Measurements from ENCODE around the gene INO80.
"Not testable (repeated sequence)": the region's sequence is repeated elsewhere in the genome, so short reads cannot be mapped to it uniquely, and the experiment has no call there.

The INO80 gene

DNA sequence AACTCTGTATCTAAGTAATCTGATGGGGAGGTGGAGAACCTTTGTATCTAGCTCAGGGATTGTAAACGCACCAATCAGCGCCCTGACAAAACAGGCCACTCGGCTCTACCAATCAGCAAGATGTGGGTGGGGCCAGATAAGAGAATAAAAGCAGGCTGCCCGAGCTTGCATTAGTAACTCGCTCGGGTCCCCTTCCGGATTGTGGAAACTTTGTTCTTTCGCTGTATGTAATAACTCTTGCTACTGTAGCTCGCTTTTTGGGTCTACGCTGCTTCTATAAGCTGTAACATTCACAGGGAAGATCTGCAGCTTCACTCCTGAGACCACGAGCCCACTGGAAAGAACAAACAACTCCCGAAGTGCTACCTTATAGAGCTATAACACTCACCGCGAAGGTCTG, 153.8 kb downstream of the INO80 start:
- not testable (repeated sequence) for DNase-seq (ENCODE audit: low read depth in 2 of 2)

DNA sequence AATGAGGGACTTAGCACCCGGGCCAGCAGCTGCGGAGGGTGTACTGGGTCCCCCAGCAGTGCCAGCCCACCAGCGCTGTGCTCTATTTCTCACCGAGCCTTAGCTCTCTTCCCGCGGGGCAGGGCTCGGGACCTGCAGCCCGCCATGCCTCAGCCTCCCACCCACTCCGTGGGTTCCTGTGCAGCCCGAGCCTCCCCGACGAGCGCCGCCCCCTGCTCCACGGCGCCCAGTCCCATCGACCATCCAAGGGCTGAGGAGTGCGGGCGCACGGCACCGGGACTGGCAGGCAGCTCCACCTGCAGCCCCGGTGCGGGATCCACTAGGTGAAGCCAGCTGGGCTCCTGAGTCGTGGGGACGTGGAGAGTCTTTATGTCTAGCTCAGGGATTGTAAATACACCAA, 154.3 kb downstream of the INO80 start:
- not testable (repeated sequence) for DNase-seq (ENCODE audit: low read depth in 2 of 2)

DNA sequence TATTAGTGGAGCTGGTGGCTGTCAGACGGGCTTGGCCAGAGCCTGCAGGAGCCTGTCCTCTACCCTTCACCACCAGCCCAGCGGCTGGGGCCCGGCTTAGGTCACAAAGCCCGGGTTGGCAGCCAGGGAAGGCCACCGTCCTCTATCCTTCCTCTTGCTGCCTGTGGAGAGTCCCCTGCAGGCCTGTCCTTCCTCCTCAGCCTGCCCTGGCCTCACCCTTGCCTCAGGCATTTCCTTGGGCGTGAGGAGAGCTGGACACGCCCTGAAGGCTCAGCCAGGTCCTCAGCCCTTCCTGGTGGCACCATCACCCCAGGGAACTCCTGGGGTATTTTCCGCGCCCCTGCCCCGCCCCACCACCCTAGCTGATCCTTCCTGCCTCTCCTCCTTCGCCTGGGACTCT, 155.2 kb downstream of the INO80 start:
- DNase-seq (ENCODE audit: low read depth in 2 of 2), result no peak

DNA sequence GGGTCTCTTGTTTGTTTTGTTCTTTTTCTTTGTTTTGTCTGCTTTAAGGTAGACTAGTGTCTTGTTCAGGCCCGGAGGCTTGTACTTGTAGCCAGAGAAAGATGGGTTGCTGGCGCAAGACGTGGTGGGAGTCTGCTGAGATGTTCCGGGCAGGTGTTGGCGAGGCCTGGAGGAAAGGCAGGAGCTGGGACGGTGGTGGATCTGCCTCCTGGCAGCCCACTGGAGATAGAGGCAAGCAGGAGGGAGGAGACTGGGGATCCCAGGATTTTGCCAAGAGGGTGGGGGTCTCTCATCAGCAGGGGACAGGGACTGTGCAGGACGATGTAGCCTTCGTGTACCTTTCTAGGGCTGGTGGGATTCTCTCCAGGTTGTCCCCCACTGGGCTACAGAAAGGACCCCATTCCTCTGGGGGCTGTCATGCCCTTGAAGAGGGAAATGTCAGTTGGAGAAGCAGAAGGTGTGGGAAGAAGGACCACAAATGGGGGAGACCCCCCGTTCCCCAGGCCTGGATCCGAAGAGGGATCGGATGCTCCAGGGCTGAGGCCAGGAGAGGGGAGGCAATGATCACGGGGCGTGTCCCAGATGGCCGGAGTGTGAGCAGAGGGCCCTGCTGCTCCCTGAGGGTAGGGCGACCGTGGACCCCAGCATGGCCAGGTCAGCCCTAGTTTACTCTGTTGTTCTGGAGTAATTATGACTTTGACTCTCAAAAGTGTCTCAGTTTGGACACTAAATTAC, 155.8 kb downstream of the INO80 start:
- DNase-seq (ENCODE audit: low read depth in 2 of 2), result no peak

DNA sequence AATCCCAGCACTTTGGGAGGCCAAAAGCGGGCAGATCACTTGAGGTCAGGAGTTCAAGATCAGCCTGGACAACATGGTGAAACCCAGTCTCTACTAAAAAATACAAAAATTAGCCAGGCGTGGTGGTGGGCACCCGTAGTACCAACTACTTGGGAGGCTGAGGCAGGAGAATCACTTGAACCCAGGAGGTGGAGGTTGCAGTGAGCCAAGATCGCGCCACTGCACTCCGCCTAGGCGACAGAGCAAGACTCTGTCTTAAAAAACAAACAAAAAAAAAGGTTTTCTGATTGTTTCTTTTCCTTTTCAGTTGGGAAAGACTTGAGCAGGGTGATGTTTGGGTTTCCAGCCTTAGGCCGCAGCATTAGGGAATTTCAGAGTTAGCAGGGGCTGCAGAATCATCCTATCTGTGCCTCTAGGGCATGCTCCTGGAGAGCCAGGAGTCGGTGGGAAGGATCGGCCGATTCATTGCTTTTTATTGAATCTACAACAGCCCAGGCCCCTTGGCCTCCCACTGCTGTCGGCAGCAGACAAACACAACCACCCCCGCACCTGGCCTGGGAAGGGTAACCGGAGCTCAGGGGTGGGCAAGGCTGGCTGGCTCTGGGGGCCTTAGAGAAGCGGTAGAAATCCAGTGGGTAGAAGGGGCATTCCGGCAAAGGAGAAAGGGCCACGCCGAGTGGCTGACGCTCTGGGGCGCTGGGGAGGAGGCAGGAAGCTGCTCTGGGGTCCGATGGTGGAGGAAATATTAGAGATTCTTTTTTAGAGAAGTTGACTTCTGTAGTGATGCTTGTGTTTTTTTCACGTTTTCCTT, 156.5 kb downstream of the INO80 start:
- DNase-seq (ENCODE audit: low read depth in 2 of 2), result no peak

DNA sequence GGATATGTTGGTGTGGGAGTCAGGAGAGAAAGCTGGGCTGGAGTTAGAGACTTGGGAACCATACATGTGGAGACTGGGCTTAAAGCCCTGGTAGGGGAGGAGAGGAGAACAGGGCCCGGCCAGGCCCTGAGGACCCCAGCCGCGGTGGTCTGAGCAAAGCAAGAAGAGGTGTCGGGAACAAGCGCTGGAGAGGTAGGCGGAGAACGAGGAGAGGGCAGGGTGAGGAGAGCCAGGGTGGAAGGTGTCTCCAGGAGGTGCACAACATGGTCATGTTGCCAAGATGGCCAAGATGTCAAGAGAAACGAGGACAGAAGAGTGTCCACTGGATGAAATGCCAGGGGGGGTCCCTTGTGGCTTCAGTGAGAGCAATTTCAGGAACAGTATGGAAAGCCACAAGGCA, 157.4 kb downstream of the INO80 start:
- no peak for DNase-seq (ENCODE audit: low read depth in 2 of 2)

DNA sequence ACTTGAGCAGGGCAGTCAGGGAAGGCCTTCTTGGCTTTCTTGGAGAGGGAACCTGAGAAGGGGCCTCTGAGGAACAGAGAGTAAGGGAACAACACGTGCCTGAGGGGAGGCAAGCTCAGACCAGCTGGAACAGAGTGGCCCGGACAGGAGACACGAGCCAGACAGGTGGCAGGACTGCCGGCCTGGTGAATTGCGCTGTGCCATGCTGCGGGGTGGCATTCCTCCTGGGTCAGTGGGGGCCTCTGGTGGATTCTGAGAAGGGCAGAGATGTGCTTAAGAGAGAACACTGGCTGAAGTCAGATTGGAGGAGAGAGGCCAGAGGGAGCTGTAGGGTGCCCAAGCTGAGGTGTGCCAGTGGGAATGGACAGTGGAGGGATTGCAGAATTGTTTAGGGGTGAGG, 157.9 kb downstream of the INO80 start:
- DNase-seq (ENCODE audit: low read depth in 2 of 2), result no peak

DNA sequence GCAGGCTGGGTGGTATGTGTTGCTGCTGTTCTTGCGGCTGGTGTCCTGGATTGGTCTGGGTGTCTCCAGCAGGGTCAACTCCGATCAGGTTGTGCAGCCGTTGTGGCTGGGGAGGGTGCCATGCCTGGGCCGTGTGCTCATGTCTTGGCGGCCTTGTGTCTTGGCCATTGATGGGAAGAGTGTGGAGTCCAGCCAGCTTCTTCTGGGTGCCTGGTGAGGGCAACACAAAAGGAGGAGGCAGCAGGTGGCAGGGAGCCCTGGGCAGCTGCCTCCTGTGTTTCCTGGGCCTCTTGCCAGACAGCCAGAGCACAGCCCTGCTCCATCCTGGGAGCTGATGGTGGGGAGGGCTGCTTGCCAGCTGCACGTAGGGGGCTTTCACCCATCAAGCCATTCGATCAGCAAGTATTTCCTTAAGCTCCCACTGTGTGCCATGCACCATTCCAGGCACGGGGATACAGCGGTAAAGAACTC, 158.5 kb downstream of the INO80 start:
- no peak for DNase-seq (ENCODE audit: low read depth in 2 of 2)

DNA sequence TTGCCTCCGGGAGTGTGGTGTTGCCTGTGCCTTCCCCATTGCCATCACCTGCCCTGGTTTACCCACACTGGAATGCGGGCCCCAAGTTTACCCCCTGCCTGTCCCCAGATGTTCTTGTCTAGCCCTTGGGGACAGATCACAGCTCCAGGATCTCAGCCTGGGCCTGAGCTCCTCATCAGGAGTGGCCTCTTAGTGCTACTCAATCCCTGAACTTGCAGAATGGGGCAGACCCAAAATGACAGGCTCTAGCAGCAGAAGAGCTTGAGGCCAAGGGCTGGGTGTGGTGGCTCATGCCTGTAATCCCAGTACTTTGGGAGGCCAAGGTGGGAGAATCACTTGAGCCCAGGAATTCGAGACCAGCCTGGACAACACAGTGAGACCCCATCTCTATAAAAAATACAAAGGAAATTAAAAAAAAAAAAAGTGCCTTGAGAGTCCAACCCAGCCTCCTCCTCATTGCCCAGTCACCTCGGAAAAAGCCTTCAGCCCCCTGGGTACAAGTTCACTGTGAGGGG, 159.0 kb downstream of the INO80 start:
- no peak for DNase-seq (ENCODE audit: low read depth in 2 of 2)

DNA sequence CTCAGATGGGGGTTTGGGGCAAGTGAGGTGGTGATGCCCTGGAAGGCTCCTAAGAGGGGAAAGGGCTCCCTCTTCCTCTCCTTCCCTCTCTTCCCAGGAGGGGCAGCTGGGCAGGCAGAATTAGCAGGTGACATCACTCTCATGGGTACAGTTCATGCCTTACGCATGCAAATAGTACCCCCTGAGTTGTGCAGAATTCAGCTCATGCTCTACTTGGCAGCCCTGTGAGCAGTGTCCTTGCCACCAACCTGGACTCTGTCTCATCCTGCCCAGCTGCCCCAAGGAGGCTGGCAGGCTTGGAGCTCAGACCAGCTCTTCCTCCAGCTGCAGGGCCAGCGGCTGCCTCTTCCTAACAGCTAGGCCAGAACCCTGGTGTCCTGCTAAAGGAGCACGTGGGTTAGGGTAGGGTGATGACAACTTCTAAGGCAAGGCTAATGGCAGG, 159.5 kb downstream of the INO80 start:
- no peak for DNase-seq (ENCODE audit: low read depth in 2 of 2)

DNA sequence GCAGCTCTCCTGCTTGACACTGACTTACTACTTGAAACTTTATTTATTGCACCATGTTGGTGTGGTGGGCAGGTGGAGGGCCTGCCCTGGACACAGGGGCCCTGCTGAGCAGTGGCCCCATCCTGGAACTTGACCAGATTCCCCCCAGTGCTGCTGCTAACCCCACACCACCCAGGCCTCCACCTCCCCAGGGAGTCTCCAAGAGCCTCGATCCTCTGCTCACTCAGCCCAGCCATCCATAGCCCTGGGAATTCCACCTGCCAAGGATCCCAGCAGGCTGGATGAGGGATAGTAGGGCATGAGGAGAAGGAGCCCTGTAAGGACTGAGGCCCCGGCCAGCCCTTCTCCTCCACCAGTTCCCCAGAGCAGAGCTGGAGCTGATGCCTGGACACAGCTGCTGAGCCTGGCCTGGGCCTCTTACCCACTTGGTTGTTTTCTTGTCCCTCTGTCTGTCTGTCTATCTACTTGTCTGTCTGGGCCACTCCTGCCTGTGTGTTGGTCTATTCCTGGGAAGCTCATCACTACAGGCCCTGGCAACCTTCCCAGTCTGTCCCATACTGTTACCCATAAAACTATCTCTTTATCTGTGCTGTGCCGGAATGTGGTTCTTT, 160.0 kb downstream of the INO80 start:
- DNase-seq (ENCODE audit: low read depth in 2 of 2), result no peak

DNA sequence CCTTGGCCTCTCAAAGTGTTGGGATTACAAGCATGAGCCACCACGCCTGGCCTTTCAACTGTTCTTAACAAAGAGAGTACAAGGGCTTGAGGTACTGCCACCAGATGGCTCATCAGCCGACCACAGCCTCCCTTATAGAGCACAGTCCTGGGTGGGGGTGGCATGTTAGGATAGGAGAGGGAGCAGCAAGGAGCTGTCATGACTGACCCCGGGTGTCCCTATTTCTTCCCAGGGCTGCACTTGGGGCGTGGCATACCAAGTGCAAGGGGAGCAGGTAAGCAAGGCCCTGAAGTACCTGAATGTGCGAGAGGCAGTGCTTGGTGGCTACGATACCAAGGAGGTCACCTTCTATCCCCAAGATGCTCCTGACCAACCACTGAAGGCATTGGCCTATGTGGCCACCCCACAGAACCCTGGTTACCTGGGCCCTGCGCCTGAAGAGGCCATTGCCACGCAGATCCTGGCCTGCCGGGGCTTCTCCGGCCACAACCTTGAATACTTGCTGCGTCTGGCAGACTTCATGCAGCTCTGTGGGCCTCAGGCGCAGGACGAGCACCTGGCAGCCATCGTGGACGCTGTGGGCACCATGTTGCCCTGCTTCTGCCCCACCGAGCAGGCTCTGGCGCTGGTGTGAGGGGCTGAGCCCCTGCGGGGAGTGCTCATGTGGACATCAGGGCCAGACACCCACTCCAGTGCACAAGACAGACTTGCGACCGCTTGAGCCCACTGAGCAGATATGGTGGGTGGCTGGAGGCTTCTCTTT, 160.8 kb downstream of the INO80 start:
- DNase-seq (ENCODE audit: low read depth in 2 of 2), result no peak

DNA sequence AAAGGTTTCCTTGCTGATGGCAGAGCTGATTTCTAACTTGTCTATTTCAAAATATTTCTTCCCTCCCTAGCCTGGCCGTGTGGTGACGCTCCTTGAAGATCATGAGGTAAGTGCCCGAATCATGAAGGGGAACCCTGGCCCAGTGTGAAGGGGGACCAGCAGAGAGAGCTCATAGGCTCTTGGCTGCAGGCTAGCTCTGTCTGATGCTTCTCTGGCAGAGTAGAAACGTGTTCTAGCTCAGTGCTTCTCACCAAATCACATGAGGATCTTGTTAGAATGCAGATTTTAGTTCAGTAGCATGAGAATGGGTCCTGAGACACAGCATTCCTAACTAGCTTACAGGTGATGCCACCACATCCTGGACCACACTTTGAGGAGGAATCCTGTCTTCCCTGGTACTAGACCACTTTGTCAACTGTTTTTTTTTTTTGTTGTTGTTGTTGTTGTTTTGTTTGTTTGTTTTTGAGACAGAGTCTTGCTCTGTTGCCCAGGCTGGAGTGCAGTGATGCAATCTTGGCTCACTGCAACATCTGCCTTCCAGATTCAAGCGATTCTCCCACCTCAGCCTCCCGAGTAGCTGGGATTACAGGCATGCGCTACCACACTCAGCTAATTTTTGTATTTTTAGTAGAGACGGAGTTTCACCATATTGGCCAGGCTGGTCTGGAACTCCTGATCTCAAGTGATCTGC, 161.8 kb downstream of the INO80 start:
- not testable (repeated sequence) for DNase-seq (ENCODE audit: low read depth in 2 of 2)

DNA sequence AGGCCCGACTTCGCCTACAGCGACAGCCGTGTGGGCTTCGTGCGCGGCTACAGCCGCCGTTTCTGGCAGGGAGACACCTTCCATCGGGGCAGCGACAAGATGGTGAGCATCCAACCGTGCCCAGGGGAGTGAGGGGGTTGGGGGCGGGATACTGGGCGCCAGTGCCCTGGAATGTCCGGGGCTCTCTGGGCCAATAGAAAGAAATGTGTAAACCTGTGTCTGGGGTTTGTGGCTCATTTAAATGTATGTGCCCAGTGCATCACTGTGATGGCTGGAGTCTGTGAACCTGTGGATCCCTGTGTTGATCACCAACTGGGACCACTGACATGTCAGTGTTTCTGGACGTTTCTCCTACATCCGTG, 162.4 kb downstream of the INO80 start:
- DNase-seq (ENCODE audit: low read depth in 2 of 2), result no peak

DNA sequence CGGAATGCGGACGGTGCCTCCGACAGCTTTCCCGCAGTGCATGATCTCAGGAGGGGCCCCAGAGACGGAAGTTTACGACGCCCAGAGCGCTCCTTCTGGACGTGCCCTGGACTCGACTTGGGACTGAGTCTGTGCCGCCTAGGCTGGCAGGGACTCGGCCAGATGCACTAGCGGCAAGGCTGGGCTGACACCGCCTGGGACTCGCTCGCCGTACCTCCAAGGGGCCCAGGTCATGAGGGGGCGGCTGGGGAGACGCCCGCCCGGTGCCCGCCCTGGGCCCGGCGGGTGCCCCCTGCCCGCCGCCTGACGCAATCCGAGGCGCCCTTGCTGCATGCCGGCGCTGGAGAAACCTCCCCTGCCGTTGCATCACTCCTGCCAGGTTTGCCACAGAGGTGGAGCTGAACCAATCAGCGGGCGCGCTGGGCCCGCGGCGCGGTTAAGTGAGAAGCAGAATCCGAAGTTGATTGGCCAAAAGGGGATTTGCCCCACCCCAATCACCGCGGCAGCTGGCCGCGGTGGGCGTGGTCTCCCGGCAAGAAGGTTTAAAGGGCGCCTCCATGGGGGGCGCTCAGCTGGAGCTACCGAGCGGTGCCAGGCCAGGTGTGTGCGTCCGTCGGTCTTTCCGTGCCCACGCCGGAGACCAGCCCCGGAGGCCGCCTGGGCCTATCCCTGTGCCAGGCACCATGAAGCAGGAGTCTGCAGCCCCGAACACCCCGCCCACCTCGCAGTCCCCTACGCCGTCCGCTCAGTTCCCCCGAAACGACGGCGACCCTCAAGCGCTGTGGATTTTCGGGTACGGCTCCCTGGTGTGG, 163.0 kb downstream of the INO80 start, which contains the start of gene CHAC1:
Gene CHAC1 (plus strand): TSS at position 571 of the 812 bp plus-strand sequence. CDS start 113 bp downstream, at position 684.
- peak; percentile 95 to 96 for DNase-seq (ENCODE audit: low read depth in 2 of 2)

DNA sequence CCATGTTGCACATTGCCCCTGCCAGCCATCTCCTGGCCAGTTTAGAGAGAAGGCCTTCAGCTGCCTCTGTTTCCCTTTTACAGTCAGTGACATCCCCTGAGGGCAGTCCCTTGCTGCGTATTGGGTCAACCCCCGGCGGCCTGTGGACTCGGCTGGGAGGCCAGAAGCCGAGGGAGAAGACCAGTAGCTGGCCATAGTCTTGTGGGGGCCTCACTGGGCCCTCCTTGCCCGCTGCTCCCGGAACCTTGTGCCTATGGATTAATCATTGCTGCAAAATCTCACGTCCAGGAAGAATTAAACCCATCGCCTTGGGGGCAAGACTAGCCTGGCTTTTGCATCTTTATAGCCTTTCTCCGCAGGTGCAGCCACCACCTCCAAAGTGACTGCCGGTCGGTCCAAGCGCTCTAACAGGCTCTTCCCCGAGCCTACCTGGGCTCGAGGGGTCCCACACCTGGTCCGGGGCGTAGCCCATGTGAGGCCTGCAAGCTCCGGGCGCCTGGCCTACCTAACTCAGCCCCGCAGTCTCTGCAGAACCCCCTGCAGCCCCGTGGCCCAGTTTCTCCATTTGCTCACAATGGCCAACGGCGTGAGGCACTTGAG, 163.7 kb downstream of the INO80 start:
- DNase-seq (ENCODE audit: low read depth in 2 of 2), result no peak

DNA sequence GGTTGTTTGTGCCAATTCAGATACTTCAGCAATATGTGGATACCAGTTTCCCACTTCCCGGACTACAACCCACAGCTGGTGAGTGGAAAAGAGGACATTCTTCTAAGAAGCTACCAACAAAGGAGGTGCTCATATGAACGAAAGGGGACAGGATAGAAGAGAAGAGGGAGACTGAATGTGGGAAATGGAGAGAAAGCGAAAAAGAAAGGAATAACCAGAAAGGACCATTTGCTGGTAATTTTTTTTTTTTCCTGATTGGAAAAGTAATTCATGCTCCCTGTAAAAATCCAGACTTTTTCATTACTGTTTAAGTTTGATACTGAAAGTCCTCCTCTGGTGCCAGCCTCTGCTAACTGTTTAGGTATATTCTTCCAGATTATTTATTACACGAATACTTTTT, 164.3 kb downstream of the INO80 start:
- no peak for DNase-seq (ENCODE audit: low read depth in 2 of 2)

DNA sequence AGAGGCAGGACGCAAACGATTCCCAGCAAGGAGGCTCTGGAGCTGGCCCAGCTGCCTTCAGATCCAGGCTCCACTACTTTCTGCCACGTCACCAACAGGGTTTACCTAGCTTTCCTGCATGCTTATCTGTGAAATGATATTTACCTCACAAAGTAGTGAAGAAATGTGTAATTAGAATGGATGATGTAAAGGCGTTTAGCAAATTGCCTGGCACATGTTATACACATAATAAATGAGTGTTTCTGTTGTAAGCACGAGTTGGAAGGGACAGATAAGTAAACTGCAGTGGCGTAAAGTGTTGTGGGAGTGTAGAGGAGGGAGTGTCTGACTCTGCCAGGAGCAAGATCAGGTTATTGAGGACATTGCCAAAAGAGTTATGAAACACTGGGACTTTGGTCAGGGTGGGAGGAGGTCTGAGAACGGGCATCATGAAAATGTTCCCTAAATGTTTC, 166.3 kb downstream of the INO80 start:
- DNase-seq (ENCODE audit: low read depth in 2 of 2), result no peak

DNA sequence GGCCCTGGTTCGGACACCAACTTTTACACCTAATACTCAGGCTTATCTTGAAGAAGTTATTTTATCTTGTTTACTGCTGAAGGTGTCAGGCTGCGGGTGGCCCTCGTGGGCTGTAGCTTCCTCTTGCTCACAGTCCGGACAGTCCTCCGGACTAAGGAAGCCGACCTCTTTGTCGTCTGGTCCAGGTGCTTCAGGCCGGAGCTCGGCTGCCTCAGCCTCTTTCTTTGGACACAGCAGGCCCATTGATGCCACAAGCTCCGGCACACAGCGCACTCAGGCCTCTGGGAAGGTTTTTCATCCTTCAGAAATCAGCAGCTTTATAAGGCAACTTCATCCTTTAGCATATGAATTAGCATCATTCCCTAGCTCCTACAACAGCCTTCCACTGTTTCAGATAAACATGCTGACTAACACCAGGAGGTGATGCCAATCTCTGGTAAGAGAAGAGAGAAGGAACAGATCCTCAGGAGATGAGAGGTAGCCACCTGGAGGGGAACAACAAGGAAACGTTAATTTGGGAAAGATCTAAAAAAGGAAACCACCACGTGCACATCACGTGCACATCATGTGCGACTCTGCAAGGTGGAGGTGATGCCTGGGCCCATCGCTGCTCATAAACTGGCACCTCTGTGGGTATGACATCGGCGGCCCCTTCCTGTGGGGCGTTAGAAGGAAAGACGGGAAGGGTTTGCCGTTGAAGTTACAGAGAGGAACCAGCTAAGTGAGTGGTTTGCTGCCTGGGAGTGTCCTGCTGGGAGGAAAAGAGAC, 167.2 kb downstream of the INO80 start:
- DNase-seq (ENCODE audit: low read depth in 2 of 2), result no peak
